D721Med (cell line): ENCODE results near the gene SOCS1.

ENCODE experiments used
- DNase-seq: peaks from one replicate; pipeline ENCODE4 v3.0.0; 2011; ENCODE audit warnings: low spot score; ENCODE audit not compliant: insufficient read length
- FAIRE-seq: peaks from 2 replicates; lab custom pipeline; 2011; peaks lifted over from hg19 to GRCh38; lab: Jason Lieb, UNC
- TF ChIP-seq, protein P1 (sequence below): IDR thresholded peaks from 2 replicates; pipeline ENCODE4 v1.5.1; 2012; ENCODE audit warnings: mild to moderate bottlenecking, control low read depth; ENCODE audit not compliant: insufficient read depth; ENCODE audit errors: missing control alignments

The SOCS1 gene

DNA sequence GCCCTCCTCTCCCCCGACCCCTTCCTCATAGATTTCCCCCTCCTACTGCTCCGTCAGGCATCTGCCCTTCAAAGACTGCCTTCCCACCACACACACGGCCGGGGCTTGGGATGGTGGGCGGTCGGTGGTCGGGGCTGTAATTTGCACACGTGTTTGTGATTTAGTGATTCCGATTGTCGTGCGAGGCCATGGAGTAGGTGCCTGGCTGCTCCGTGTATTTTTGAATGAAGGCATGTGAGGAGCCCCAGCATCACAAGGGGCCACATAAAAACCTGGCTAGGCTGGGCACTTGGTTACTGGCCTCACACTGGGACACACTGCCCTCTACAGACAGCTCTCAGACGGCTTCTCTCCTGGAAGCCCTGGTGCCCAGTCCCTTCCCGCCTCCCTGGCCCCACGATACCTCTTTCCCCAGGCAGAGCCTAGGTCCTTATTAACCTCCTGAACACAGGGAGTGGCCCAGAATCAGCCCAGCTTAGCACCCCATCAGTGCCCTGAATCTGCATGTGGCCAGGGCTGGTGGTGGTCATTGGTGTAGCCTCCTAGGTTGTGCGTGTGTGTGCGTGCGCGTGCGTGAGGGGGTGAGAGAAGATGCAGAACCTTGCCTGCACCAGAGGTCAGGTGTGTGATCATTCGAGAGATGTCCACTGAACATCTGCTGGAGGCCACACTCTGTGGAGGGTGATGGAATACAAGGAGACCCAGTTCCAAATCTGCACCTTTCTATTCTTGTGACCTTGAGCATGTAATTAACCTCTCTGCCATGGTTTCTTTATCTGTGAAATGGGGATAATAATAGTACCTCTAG lies 1.3 kb upstream of the SOCS1 start:
- DNase-seq (peak; percentile 70), FAIRE-seq (no peak)
- TF ChIP-seq, protein P1, sequence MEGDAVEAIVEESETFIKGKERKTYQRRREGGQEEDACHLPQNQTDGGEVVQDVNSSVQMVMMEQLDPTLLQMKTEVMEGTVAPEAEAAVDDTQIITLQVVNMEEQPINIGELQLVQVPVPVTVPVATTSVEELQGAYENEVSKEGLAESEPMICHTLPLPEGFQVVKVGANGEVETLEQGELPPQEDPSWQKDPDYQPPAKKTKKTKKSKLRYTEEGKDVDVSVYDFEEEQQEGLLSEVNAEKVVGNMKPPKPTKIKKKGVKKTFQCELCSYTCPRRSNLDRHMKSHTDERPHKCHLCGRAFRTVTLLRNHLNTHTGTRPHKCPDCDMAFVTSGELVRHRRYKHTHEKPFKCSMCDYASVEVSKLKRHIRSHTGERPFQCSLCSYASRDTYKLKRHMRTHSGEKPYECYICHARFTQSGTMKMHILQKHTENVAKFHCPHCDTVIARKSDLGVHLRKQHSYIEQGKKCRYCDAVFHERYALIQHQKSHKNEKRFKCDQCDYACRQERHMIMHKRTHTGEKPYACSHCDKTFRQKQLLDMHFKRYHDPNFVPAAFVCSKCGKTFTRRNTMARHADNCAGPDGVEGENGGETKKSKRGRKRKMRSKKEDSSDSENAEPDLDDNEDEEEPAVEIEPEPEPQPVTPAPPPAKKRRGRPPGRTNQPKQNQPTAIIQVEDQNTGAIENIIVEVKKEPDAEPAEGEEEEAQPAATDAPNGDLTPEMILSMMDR = peak; percentile 71

GRCh38 chr16:11256661-11257130 lies 692 bp upstream of the SOCS1 start:
- DNase-seq = no peak
- no peak for FAIRE-seq
- TF ChIP-seq, protein P1 = no peak

- TF ChIP-seq, protein P1 = no peak
- DNase-seq = no peak
- FAIRE-seq = no peak
These were observed 879 bp downstream of the SOCS1 start for GRCh38 chr16:11254913-11255736.

GRCh38 chr16:11253995-11254912 lies 1.8 kb downstream of the SOCS1 start:
- TF ChIP-seq, protein P1 = no peak
- DNase-seq = no peak
- FAIRE-seq = no peak

DNA sequence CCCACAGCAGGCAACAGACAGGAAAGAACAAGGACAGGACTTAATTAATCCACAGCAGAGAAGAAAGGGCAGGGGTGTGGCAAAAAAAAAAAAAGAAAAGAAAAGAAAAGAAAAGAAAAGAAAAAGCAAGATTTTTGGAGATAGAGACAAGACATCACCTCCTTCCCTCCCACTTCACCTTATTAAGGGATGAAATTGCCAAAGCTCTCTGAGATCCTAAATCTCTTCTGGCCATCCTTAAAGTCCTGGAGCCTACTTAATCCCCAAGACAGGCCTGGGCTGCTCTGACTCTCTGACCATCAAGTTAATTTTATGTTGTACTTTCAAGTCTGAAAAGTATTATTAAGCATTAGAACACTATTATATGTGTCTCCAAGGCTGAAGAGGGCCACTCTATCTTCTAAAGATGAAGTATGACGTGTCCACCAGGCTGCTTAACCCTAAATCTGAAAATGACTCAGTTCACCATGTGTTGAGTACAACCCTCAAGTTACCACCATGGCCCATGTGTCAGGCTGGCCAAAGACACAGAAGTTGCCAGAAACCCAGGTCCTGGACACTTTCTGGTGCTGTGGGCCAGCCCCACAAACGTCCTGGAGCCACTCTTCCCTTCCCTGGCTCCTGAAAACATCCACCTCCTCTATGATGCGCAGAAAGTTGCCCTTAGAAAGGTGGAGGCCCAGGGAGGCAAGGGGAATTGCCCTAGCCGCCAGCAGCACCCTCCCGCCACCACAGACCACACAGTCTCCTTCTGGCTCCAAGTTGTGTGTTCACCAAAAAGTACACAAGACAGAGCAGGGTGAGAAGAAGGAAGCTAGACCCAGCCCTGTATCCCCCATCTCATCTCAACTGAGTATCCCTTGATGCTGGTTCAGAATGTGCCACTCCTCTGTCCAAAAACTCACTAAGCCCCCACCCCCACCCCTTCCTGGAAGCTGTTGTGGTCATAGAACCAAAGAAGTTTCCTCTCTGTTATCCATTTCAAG lies 2.7 kb downstream of the SOCS1 start:
- TF ChIP-seq, protein P1 = no peak
- no peak for FAIRE-seq
- DNase-seq = no peak
